ENCODE results near the gene L3MBTL4. TPM values are rescaled to one million over a fixed set of nuclear protein-coding genes. Genes with fewer than 3 reads are reported as not detected.
"Not testable (repeated sequence)": the region's sequence is repeated elsewhere in the genome, so short reads cannot be mapped to it uniquely, and the experiment has no call there.

Gene L3MBTL4
- total RNA-seq, 4 donors from 2014 or later = 5.6 to 45.7 (median 12.0) TPM

- H3K27me3 ChIP-seq = no peaks in the 10 kb centered on the region
- no peak overlapping the region for H3K4me3 ChIP-seq
- H3K4me1 ChIP-seq = no peaks in the 10 kb centered on the region
- TF ChIP-seq POLR2A (IDR thresholded peaks at IDR 0.05) = no peak
- no peak for TF ChIP-seq CTCF (IDR thresholded peaks at IDR 0.05)
- no peaks in the 10 kb centered on the region for H3K36me3 ChIP-seq
- H3K9me3 ChIP-seq = no peaks in the 10 kb centered on the region
- intact Hi-C loops (cut with DNase I; ENCODE audit: low total_unique reads) = no loop called here
- no peak for DNase-seq
- no peak overlapping the region for H3K27ac ChIP-seq
Observed at GRCh38 chr18:6079406-6079805, 335.3 kb downstream of the L3MBTL4 start.

- Histone ChIP-seq H3K9me3 (no peaks in the 10 kb centered on the region), H3K27ac (no peak overlapping the region), H3K4me1 (no peaks in the 10 kb centered on the region), H3K4me3 (no peak overlapping the region), H3K36me3 (no peaks in the 10 kb centered on the region), H3K27me3 (no peaks in the 10 kb centered on the region)
- intact Hi-C loops (cut with DNase I; ENCODE audit: low total_unique reads) = no loop called here
- TF ChIP-seq CTCF (IDR thresholded peaks at IDR 0.05) = no peak
- no peak for TF ChIP-seq POLR2A (IDR thresholded peaks at IDR 0.05)
- DNase-seq = no peak
Observed at GRCh38 chr18:6078877-6079276, 335.8 kb downstream of the L3MBTL4 start.

DNA sequence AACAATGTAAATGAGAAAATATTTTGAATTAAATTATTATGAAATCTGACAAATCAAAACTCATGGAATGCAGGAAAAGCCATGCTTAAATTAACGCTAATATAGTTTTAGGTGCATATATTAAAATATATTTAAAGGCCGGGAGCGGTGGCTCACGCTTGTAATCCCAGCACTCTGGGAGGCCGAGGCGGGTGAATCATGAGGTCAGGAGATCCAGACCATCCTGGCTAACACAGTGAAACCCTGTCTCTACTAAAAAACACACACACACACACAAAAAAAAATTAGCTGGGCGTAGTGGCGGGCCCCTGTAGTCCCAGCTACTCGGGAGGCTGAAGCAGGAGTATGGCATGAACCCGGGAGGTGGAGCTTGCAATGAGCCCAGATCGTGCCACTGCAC, 342.3 kb downstream of the L3MBTL4 start:
- intact Hi-C loops (cut with DNase I; ENCODE audit: low total_unique reads); H3K4me3 ChIP-seq; DNase-seq; H3K27ac ChIP-seq; H3K36me3 ChIP-seq; H3K4me1 ChIP-seq; H3K27me3 ChIP-seq; H3K9me3 ChIP-seq: not testable (repeated sequence)

- intact Hi-C loops (cut with DNase I; ENCODE audit: low total_unique reads) = no loop called here
- no peaks in the 10 kb centered on the region for H3K9me3 ChIP-seq
- TF ChIP-seq CTCF (IDR thresholded peaks at IDR 0.05) (no peak), POLR2A (IDR thresholded peaks at IDR 0.05) (no peak)
Observed at GRCh38 chr18:6069539-6069938, 345.2 kb downstream of the L3MBTL4 start.

GRCh38 chr18:6069103-6069502, 345.6 kb downstream of the L3MBTL4 start:
- DNase-seq = no peak
- Histone ChIP-seq H3K4me3 (no peak overlapping the region), H3K27ac (no peak overlapping the region), H3K4me1 (no peaks in the 10 kb centered on the region), H3K36me3 (no peaks in the 10 kb centered on the region), H3K9me3 (no peaks in the 10 kb centered on the region), H3K27me3 (no peaks in the 10 kb centered on the region)
- TF ChIP-seq POLR2A (IDR thresholded peaks at IDR 0.05) = no peak
- no peak for TF ChIP-seq CTCF (IDR thresholded peaks at IDR 0.05)
- intact Hi-C loops (cut with DNase I; ENCODE audit: low total_unique reads) = no loop called here

More at GRCh38 chr18:6069539-6069938, 345.2 kb downstream of the L3MBTL4 start:
- H3K27ac ChIP-seq = no peak overlapping the region
- H3K36me3 ChIP-seq = no peaks in the 10 kb centered on the region
- H3K4me3 ChIP-seq = no peak overlapping the region
- H3K4me1 ChIP-seq = no peaks in the 10 kb centered on the region
- H3K27me3 ChIP-seq = no peaks in the 10 kb centered on the region
- no peak for DNase-seq

GRCh38 chr18:6060149-6060548, 354.6 kb downstream of the L3MBTL4 start:
- intact Hi-C loops (cut with DNase I; ENCODE audit: low total_unique reads) = no loop called here
- no peak for DNase-seq
- Histone ChIP-seq H3K27ac (no peak overlapping the region), H3K4me1 (no peaks in the 10 kb centered on the region), H3K36me3 (no peaks in the 10 kb centered on the region), H3K27me3 (no peaks in the 10 kb centered on the region), H3K4me3 (no peak overlapping the region), H3K9me3 (no peaks in the 10 kb centered on the region)
- TF ChIP-seq POLR2A (IDR thresholded peaks at IDR 0.05) = no peak
- TF ChIP-seq CTCF (IDR thresholded peaks at IDR 0.05) = no peak
